HEK293 (cell line): ENCODE results near the gene OXGR1.

Experiments used
- YY1 ChIP-seq: fragments of 450-650 bp; formaldehyde crosslinking; IDR thresholded peaks from 2 replicates; pipeline ENCODE4 v1.5.1; 2018; ENCODE audit warnings: missing biosample characterization, missing genetic modification characterization
- ZNF280C ChIP-seq: fragments of 450-650 bp; formaldehyde crosslinking; IDR thresholded peaks from 2 replicates; pipeline ENCODE4 v1.5.1; 2016; ENCODE audit warnings: missing biosample characterization, missing genetic modification characterization

- TF ChIP-seq ZNF280C: no peak
- TF ChIP-seq YY1: no peak
These were observed 3.8 kb upstream of the OXGR1 start for GRCh38 chr13:96998051-96998450.
